ENCODE results near the gene ZC3H4. TPM values are rescaled to one million over a fixed set of nuclear protein-coding genes. Genes with fewer than 3 reads are reported as not detected.

ZC3H4 gene
- total and polyA plus RNA-seq, 9 of the 15 experiments (the other 6 are each of a cell fraction or from before 2014, with no cell fraction given) = 2.2 to 75.6 (median 18.3) TPM

DNA sequence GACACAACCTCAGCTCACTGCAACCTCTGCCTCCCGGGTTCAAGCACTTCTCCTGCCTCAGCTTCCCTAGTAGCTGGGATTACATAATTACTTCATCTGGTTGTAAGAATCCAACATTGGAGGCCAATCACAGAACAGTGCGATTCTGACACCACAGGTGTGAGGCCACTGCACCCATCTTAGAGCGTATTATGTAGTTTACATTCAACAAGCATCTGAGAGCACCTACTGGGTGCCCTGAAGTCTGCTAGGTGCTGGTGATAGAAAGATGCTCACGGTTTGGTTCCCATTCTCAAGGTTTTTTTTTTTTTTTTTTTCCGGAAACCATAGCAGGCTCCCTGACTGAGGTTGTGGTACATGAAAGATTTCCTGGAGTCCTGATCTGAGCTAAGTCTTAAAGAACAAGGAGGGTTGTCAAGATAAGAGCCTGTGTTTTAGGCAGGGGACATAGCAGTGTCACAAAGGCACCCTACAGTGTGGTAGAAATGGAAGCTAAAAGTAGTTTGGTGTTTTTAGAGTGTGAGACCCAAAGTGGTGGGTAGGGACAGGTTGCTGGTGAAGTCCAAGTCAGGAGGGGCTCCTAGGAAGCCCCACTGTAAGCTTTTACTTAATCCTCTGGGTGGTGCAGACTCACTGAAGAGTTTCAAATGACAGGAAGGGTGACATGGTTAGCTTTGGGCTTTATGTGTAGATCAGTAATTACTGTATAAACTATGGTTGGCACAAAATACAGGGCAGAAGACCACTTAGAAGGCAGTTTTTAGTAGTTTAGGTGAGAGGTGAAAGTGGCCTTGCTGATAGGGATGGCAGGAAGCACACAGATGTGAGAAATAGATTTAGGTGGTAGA, 32.3 kb upstream of the ZC3H4 start:
- ChIA-PET POLR2A (interaction anchor here (0.6 to 10.8 kb wide), 10 partner anchors 10 to 259 kb away, joined by 3 to 109 read pairs (median 4); partner anchors contain the start of genes SAE1 and ZC3H4), CTCF (ENCODE audit: low intra/inter-chr PET ratio) (no interaction called here)
- no peak for DNase-seq (ENCODE audit: extremely low read depth in 1 of 4, low spot score in 3 of 4)
- no peak; the same call in 2 of the 3 replicates for ATAC-seq
- peaks cover 7% of the 10 kb centered on the region for H4K20me1 ChIP-seq (replicated peaks; ENCODE audit: control insufficient read depth, insufficient read depth, low read length)
- H3K4me1 ChIP-seq (replicated peaks in 1 of 2; ENCODE audit: control insufficient read depth in 2 of 2, insufficient read depth in 2 of 2, low read length in 2 of 2) = peaks cover 2 to 5% of the 10 kb centered on the region in 2 experiments
- H3K79me2 ChIP-seq (ENCODE audit: control insufficient read depth, insufficient read depth, low read length) = peaks cover 73% of the 10 kb centered on the region
- H2AFZ ChIP-seq (ENCODE audit: low read depth, low read length) = no peak overlapping the region
- H3K9me3 ChIP-seq (replicated peaks; ENCODE audit: control insufficient read depth, insufficient read depth, low read depth, low read length) = no peaks in the 10 kb centered on the region
- intact Hi-C loops (cut with micrococcal nuclease) (no loop called here), in situ Hi-C loops (cut with MboI) (no loop called here)
- H3K27me3 ChIP-seq (ENCODE audit: control insufficient read depth in 2 of 2, insufficient read depth in 2 of 2, low read length in 2 of 2) = no peaks in the 10 kb centered on the region
- H3K9me1 ChIP-seq (ENCODE audit: control insufficient read depth, insufficient read depth, low read length) = no peaks in the 10 kb centered on the region
- H3K36me3 ChIP-seq (ENCODE audit: control insufficient read depth, insufficient read depth, low read length) = peaks cover 93% of the 10 kb centered on the region
- H3K27ac ChIP-seq (ENCODE audit: extremely low read depth, low read depth, low read length) = no peak overlapping the region
- TSS peak; percentile 37 for BruUV-seq (replicated peaks)
- H3K4me3 ChIP-seq = no peak overlapping the region
- 89% methylated on average over 4 of the region's 5 CpGs for WGBS (ENCODE audit: insufficient coverage, low coverage, missing lambda C conversion rate)
- no peak overlapping the region for H3K4me2 ChIP-seq (ENCODE audit: insufficient read depth, low read length)
- peak; percentile 70; the same call in 1 of the 2 replicates for TF ChIP-seq ZKSCAN1 (IDR thresholded peaks at IDR 0.05; ENCODE audit: low read depth, low read length)
- TF ChIP-seq CBFA2T3 (IDR thresholded peaks at IDR 0.05) = no peak
- no peak for TF ChIP-seq GABPA (tag; conservative IDR thresholded peaks at IDR 0.05; ENCODE audit: low read depth)
- no peak for FAIRE-seq
- H3K9ac ChIP-seq (ENCODE audit: insufficient read depth in 1 of 2, low read depth in 2 of 2, low read length in 2 of 2) = no peak overlapping the region

DNA sequence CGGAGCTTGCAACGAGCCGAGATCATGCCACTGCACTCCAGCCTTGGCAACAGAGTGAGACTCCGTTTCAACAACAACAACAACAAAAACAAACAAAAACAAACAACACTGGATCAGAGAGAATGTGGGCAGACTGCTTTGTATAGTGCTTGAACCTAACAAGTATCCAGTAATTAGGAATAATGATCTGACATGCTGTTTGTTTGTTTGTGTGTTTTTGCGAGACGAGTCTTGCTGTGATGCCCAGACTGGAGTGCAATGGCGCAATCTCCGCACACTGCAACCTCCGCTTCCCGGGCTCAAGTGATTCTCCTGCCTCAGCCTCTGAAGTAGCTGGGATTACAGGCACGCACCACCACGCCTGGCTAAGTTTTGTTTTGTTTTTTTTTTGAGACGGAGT, 31.1 kb upstream of the ZC3H4 start:
- ATAC-seq (no peak), DNase-seq (ENCODE audit: extremely low read depth in 1 of 4, low spot score in 3 of 4) (no peak), FAIRE-seq (no peak)
- Histone ChIP-seq H3K9me1 (ENCODE audit: control insufficient read depth, insufficient read depth, low read length) (no peaks in the 10 kb centered on the region), H3K4me3 (no peak overlapping the region), H2AFZ (ENCODE audit: low read depth, low read length) (no peak overlapping the region), H3K4me1 (replicated peaks in 1 of 2; ENCODE audit: control insufficient read depth in 2 of 2, insufficient read depth in 2 of 2, low read length in 2 of 2) (peaks cover 0 to 7% of the 10 kb centered on the region in 2 experiments), H3K9ac (ENCODE audit: insufficient read depth in 1 of 2, low read depth in 2 of 2, low read length in 2 of 2) (no peak overlapping the region), H4K20me1 (replicated peaks; ENCODE audit: control insufficient read depth, insufficient read depth, low read length) (peaks cover 7% of the 10 kb centered on the region), H3K79me2 (ENCODE audit: control insufficient read depth, insufficient read depth, low read length) (peaks cover 73% of the 10 kb centered on the region), H3K9me3 (replicated peaks; ENCODE audit: control insufficient read depth, insufficient read depth, low read depth, low read length) (no peaks in the 10 kb centered on the region), H3K36me3 (ENCODE audit: control insufficient read depth, insufficient read depth, low read length) (peaks cover 88% of the 10 kb centered on the region), H3K4me2 (ENCODE audit: insufficient read depth, low read length) (no peak overlapping the region), H3K27ac (ENCODE audit: extremely low read depth, low read depth, low read length) (no peak overlapping the region), H3K27me3 (ENCODE audit: control insufficient read depth in 2 of 2, insufficient read depth in 2 of 2, low read length in 2 of 2) (no peaks in the 10 kb centered on the region)
- ChIA-PET POLR2A (interaction anchor here (0.8 to 10.8 kb wide), 5 partner anchors 8 to 122 kb away, joined by 4 to 109 read pairs (median 4); partner anchors contain the start of genes SAE1 and ZC3H4), CTCF (ENCODE audit: low intra/inter-chr PET ratio) (no interaction called here)
- in situ Hi-C loops (cut with MboI) = no loop called here
- 89% methylated on average over 13 of the region's 13 CpGs for WGBS (ENCODE audit: insufficient coverage, low coverage, missing lambda C conversion rate)
- intact Hi-C loops (cut with micrococcal nuclease) = no loop called here
- BruUV-seq (replicated peaks) = no TSS peak
- no peak for TF ChIP-seq CREBBP (IDR thresholded peaks at IDR 0.05; ENCODE audit: low read depth, low read length)
- no peak for TF ChIP-seq ZNF551 (CRISPR knock-in tag; IDR thresholded peaks at IDR 0.05)
- TF ChIP-seq ZSCAN29 (IDR thresholded peaks at IDR 0.05) = no peak
- TF ChIP-seq LEF1 (IDR thresholded peaks at IDR 0.05) = no peak
- no peak for TF ChIP-seq NFATC3 (IDR thresholded peaks at IDR 0.05)
- no peak for TF ChIP-seq ZNF444 (CRISPR knock-in tag; IDR thresholded peaks at IDR 0.05)
- no peak for TF ChIP-seq STAG1 (CRISPR knock-in tag; IDR thresholded peaks at IDR 0.05; ENCODE audit: borderline replicate concordance)
- TF ChIP-seq, protein P1, sequence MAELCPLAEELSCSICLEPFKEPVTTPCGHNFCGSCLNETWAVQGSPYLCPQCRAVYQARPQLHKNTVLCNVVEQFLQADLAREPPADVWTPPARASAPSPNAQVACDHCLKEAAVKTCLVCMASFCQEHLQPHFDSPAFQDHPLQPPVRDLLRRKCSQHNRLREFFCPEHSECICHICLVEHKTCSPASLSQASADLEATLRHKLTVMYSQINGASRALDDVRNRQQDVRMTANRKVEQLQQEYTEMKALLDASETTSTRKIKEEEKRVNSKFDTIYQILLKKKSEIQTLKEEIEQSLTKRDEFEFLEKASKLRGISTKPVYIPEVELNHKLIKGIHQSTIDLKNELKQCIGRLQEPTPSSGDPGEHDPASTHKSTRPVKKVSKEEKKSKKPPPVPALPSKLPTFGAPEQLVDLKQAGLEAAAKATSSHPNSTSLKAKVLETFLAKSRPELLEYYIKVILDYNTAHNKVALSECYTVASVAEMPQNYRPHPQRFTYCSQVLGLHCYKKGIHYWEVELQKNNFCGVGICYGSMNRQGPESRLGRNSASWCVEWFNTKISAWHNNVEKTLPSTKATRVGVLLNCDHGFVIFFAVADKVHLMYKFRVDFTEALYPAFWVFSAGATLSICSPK (IDR thresholded peaks at IDR 0.05; ENCODE audit: borderline replicate concordance) = no peak
- TF ChIP-seq, protein P2, sequence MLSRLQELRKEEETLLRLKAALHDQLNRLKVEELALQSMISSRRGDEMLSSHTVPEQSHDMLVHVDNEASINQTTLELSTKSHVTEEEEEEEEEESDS (CRISPR knock-in tag; IDR thresholded peaks at IDR 0.05) = no peak
- no peak for TF ChIP-seq JUNB (CRISPR knock-in tag; conservative IDR thresholded peaks at IDR 0.05)
- TF ChIP-seq HOXB6 (CRISPR knock-in tag; IDR thresholded peaks at IDR 0.05; ENCODE audit: borderline replicate concordance) = no peak
- TF ChIP-seq ZNF165 (CRISPR knock-in tag; IDR thresholded peaks at IDR 0.05; ENCODE audit: borderline replicate concordance) = no peak
